K562 (cell line): Measurements from ENCODE around the gene PRCP. TPM values are rescaled to one million over a fixed set of nuclear protein-coding genes. Genes with fewer than 3 reads are reported as not detected.

ENCODE experiments used
- CCNT2 ChIP-seq: IDR thresholded peaks from 2 replicates; pipeline ENCODE4 v1.6.1; 2011; ENCODE audit warnings: borderline replicate concordance, low read depth, mild to moderate bottlenecking, moderate library complexity, mixed read lengths, low read length; ENCODE audit not compliant: insufficient read length; ENCODE audit errors: extremely low read depth
- CTBP1 ChIP-seq: fragments of 450-650 bp; IDR thresholded peaks from 2 replicates; pipeline ENCODE4 v1.6.1; 2016; ENCODE audit warnings: borderline replicate concordance
- HDAC1 ChIP-seq, 2 experiments: fragments of 450-650 bp; IDR thresholded peaks; 2 replicates each; pipeline ENCODE4 v1.6.1; 2016 to 2017; ENCODE audit warnings: inconsistent platforms in 1 of 2, mild to moderate bottlenecking in 1 of 2, moderate library complexity in 1 of 2
- HMGXB4 ChIP-seq: sonication (generic); formaldehyde crosslinking; IDR thresholded peaks from 2 replicates; pipeline ENCODE4 v1.8.1; 2023; ENCODE audit warnings: mild to moderate bottlenecking, missing genetic modification reagents
- KHSRP ChIP-seq: fragments of 450-650 bp; IDR thresholded peaks from 2 replicates; pipeline ENCODE4 v1.6.1; 2017
- MCM7 ChIP-seq, 2 experiments: fragments of 450-650 bp; IDR thresholded peaks; 2 replicates each; pipeline ENCODE4 v1.6.1; 2016 to 2018
- NCOR1 ChIP-seq: fragments of 450-650 bp; IDR thresholded peaks from 2 replicates; pipeline ENCODE4 v1.6.1; 2016; ENCODE audit warnings: mild to moderate bottlenecking, moderate library complexity
- NFIC ChIP-seq: fragments of 450-650 bp; IDR thresholded peaks from 2 replicates; pipeline ENCODE4 v1.6.1; 2017; ENCODE audit warnings: mild to moderate bottlenecking, inconsistent platforms
- POLR2AphosphoS5 ChIP-seq: IDR thresholded peaks from 2 replicates; pipeline ENCODE4 v1.6.1; 2011; ENCODE audit warnings: mild to moderate bottlenecking, low read depth, low read length, moderate library complexity; ENCODE audit not compliant: control insufficient read depth, insufficient read depth
- RHOXF2B ChIP-seq: fragments of 250-450 bp; sonication (Bioruptor Pico); conservative IDR thresholded peaks from 2 replicates; pipeline ENCODE4 v1.5.1; 2021
- SREBF1 ChIP-seq: fragments of 150-350 bp; IDR thresholded peaks from 2 replicates; pipeline ENCODE4 v1.6.1; 2014; ENCODE audit warnings: antibody characterized with exemption, low read depth, low read length, borderline replicate concordance
- TBL1XR1 ChIP-seq, 2 experiments: IDR thresholded peaks; 2 replicates each; pipeline ENCODE4 v1.6.1; 2012; ENCODE audit warnings: improper control_type of control experiment in 2 of 2, low read length in 2 of 2, mild to moderate bottlenecking in 1 of 2
- TCF3 ChIP-seq: sonication (generic); formaldehyde crosslinking; IDR thresholded peaks from 2 replicates; pipeline ENCODE4 v1.4.0; 2020; ENCODE audit warnings: mild to moderate bottlenecking, missing genetic modification reagents
- ZBTB1 ChIP-seq: sonication (generic); formaldehyde crosslinking; IDR thresholded peaks from 2 replicates; pipeline ENCODE4 v1.8.1; 2023; ENCODE audit warnings: missing genetic modification reagents, low read depth, mild to moderate bottlenecking, borderline replicate concordance
- ZBTB26 ChIP-seq: fragments of 450-650 bp; formaldehyde crosslinking; IDR thresholded peaks from 2 replicates; pipeline ENCODE4 v1.4.0; 2022; ENCODE audit warnings: missing genetic modification characterization
- ZNF134 ChIP-seq: fragments of 250-450 bp; sonication (Bioruptor Pico); conservative IDR thresholded peaks from 2 replicates; pipeline ENCODE4 v1.4.0; 2020
- ZNF699 ChIP-seq: fragments of 250-450 bp; sonication (Bioruptor Pico); IDR thresholded peaks from 2 replicates; pipeline ENCODE4 v1.8.0; 2021; ENCODE audit warnings: mild to moderate bottlenecking, moderate library complexity; ENCODE audit not compliant: insufficient replicate concordance
- ZNF79 ChIP-seq: fragments of 250-450 bp; sonication (Bioruptor Pico); IDR thresholded peaks from 2 replicates; pipeline ENCODE4 v1.4.0; 2020; ENCODE audit warnings: low read depth, mild to moderate bottlenecking, moderate library complexity
- polyA plus RNA-seq, 8 experiments: library from polyadenylated mRNA; depleted of rRNA in 4 of 8; stranded (reverse) in 5 of 8; unstranded in 3 of 8; fragments of >200 nt; fragmentation: Nextera tagmentation in 2 of 8; fragmentation: Illumina TruSeq in 1 of 8; extraction: Ambion mirVana in 2 of 8; extraction: Trizol in 1 of 8; gene quantifications; 2 replicates each; pipeline versions ENCODE4 v1.2.1 to v1.2.3, GENCODE V29; 2011 to 2014; ENCODE audit warnings: inconsistent platforms in 1 of 8, missing spikeins in 1 of 8
- total RNA-seq, 7 experiments: library from RNA; depleted of rRNA in 6 of 7; stranded (reverse); fragments of >200 nt in 6 of 7; fragmentation: Illumina TruSeq in 2 of 7; extraction: Trizol in 2 of 7; gene quantifications; 2 replicates each; pipeline versions ENCODE4 v1.2.1 to v1.2.3, GENCODE V29; 2011 to 2021; ENCODE audit warnings: low replicate concordance in 1 of 7
- TF ChIP-seq, protein P1 (sequence below): sonication (generic); formaldehyde crosslinking; IDR thresholded peaks from 2 replicates; pipeline ENCODE4 v1.8.0; 2022; ENCODE audit warnings: missing genetic modification reagents, mild to moderate bottlenecking, moderate library complexity, borderline replicate concordance
- TF ChIP-seq, protein P2 (sequence below): fragments of 450-650 bp; formaldehyde crosslinking; IDR thresholded peaks from 2 replicates; pipeline ENCODE4 v1.4.0; 2020; ENCODE audit warnings: mild to moderate bottlenecking, moderate library complexity

Gene PRCP
- total and polyA plus RNA-seq, 9 of the 15 experiments (the other 6 are each of a cell fraction or from before 2014, with no cell fraction given) = 9.5 to 43.1 (median 23.2) TPM

DNA sequence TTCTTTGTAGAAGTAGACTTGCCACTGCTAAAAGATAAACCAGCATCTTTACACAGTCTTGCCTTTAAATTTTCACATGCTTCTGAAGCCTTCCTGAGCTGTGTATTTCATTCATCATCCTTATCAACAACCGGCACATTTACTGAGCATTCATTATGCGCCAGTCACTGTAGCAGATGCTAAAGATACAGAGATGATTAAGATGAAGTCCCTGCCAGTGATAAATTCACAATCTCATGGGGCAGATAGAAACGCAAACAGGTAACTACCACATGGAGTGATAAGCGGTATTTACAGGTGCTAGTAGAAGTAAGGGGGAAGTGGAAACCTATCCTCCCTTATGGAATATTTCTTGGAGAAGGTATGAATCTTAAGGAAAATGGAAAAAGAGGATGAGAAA lies 67.2 kb downstream of the PRCP start (continued):
- peak; percentile 94 for TF ChIP-seq CTBP1
- TF ChIP-seq ZBTB1 (CRISPR knock-in tag) = no peak
- no peak for TF ChIP-seq ZNF79 (CRISPR knock-in tag)
- TF ChIP-seq MCM7 (IDR thresholded peaks at IDR 0.05) = no peak
- peak; percentile 41; the same call in 1 of the 2 replicates for TF ChIP-seq KHSRP
- TF ChIP-seq NFIC = peak; percentile 66
- peak in 1 of 2 experiments; percentile 26; a peak in 1 of 4 replicates for TF ChIP-seq TBL1XR1 (IDR thresholded peaks at IDR 0.05; ENCODE audit: low read length in 2 of 2)
- no peak for TF ChIP-seq SREBF1
- TF ChIP-seq, protein P1, sequence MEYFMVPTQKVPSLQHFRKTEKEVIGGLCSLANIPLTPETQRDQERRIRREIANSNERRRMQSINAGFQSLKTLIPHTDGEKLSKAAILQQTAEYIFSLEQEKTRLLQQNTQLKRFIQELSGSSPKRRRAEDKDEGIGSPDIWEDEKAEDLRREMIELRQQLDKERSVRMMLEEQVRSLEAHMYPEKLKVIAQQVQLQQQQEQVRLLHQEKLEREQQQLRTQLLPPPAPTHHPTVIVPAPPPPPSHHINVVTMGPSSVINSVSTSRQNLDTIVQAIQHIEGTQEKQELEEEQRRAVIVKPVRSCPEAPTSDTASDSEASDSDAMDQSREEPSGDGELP (CRISPR knock-in tag) = no peak
- TF ChIP-seq ZBTB26 = no peak
- TF ChIP-seq, protein P2, sequence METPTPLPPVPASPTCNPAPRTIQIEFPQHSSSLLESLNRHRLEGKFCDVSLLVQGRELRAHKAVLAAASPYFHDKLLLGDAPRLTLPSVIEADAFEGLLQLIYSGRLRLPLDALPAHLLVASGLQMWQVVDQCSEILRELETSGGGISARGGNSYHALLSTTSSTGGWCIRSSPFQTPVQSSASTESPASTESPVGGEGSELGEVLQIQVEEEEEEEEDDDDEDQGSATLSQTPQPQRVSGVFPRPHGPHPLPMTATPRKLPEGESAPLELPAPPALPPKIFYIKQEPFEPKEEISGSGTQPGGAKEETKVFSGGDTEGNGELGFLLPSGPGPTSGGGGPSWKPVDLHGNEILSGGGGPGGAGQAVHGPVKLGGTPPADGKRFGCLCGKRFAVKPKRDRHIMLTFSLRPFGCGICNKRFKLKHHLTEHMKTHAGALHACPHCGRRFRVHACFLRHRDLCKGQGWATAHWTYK (CRISPR knock-in tag) = no peak
- no peak for TF ChIP-seq RHOXF2B (CRISPR knock-in tag)
- peak; percentile 83 for TF ChIP-seq CCNT2
- TF ChIP-seq NCOR1 = peak; percentile 84
- peak; percentile 76; the same call in 1 of the 2 replicates for TF ChIP-seq POLR2AphosphoS5
- no peak for TF ChIP-seq HMGXB4 (CRISPR knock-in tag)
- TF ChIP-seq TCF3 = peak; percentile 90
- TF ChIP-seq HDAC1 (IDR thresholded peaks at IDR 0.05) = peak in 1 of 2 experiments; percentile 53; a peak in 1 of 4 replicates
- no peak for TF ChIP-seq ZNF699 (CRISPR knock-in tag)
- no peak for TF ChIP-seq ZNF134
